ENCODE measurements around the gene ECE1.

ECE1 gene

GRCh38 chr1:21324368-21325141 lies 34.3 kb upstream of the ECE1 start:
- peak; percentile 80 for DNase-seq (ENCODE audit: extremely low read depth, low read depth)
- TF ChIP-seq CTCF (IDR thresholded peaks at IDR 0.05; ENCODE audit: low read depth, low read length, missing control alignments), result no peak
- H3K4me3 ChIP-seq (replicated peaks; ENCODE audit: low read depth, low read length), result peak overlapping the region; percentile 13

GRCh38 chr1:21323091-21323490 lies 32.8 kb upstream of the ECE1 start:
- TF ChIP-seq CTCF (IDR thresholded peaks at IDR 0.05; ENCODE audit: low read depth, low read length, missing control alignments), result no peak
- no peak overlapping the region for H3K4me3 ChIP-seq (replicated peaks; ENCODE audit: low read depth, low read length)
- no peak for DNase-seq (ENCODE audit: extremely low read depth, low read depth)

GRCh38 chr1:21322681-21323016 lies 32.4 kb upstream of the ECE1 start:
- TF ChIP-seq CTCF (IDR thresholded peaks at IDR 0.05; ENCODE audit: low read depth, low read length, missing control alignments), result no peak
- no peak for DNase-seq (ENCODE audit: extremely low read depth, low read depth)
- H3K4me3 ChIP-seq (replicated peaks; ENCODE audit: low read depth, low read length), result no peak overlapping the region

GRCh38 chr1:21321963-21322680 lies 31.9 kb upstream of the ECE1 start:
- peak; percentile 25 for TF ChIP-seq CTCF (IDR thresholded peaks at IDR 0.05; ENCODE audit: low read depth, low read length, missing control alignments)
- DNase-seq (ENCODE audit: extremely low read depth, low read depth), result no peak
- no peak overlapping the region for H3K4me3 ChIP-seq (replicated peaks; ENCODE audit: low read depth, low read length)

- DNase-seq (ENCODE audit: extremely low read depth, low read depth), result no peak
- TF ChIP-seq CTCF (IDR thresholded peaks at IDR 0.05; ENCODE audit: low read depth, low read length, missing control alignments), result no peak
- no peak overlapping the region for H3K4me3 ChIP-seq (replicated peaks; ENCODE audit: low read depth, low read length)
Observed at GRCh38 chr1:21320410-21321108, 30.3 kb upstream of the ECE1 start.

GRCh38 chr1:21319447-21320407 lies 29.5 kb upstream of the ECE1 start:
- no peak overlapping the region for H3K4me3 ChIP-seq (replicated peaks; ENCODE audit: low read depth, low read length)
- DNase-seq (ENCODE audit: extremely low read depth, low read depth), result no peak
- no peak for TF ChIP-seq CTCF (IDR thresholded peaks at IDR 0.05; ENCODE audit: low read depth, low read length, missing control alignments)

Measured in HFF-Myc (cell line).